ENCODE results near the gene RPA3.

RPA3 gene

DNA sequence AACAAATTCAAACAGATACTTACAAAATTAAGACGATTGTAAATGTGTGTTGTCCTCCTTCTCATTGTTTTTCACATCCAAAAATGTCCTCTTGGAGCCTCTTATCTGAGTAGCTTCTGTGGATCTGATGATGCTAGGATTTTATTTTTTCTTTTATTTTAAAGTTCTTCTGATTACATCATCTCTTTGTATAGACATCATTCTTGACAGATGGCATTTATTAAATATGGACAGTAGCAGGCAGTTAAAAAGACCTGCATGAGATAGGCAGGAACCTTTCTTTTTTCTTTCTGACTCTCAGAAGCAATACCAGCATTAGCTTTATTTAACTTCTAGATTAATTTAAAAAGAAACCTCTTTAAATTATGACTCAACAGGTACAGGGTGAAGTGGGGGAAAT lies at the start of gene RPA3:
TSS of gene RPA3 (minus strand) at position 116 of the 400 bp plus-strand sequence. CDS start 78,189 bp downstream, outside the sequence.
- no peak for DNase-seq (ENCODE audit: low spot score)

DNA sequence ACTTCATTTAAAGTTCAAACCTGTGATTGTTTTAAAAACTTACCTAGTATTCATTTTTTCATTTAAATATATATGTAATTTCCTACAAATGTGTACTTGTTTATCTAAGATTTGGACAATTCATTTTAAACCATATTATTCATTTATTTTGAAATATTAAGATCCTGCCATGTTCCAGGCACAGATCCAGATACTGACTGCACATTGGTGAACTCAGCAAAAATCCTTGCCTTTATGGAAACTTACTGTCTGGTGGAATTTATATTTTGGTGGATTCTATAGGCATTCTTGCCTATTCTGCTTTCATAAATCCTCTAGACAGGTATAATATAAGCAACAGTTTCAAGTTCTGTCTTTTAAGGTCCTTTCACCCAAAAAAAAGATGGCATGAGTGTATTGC lies 48.3 kb upstream of the RPA3 start:
- no peak for DNase-seq (ENCODE audit: low spot score)

DNA sequence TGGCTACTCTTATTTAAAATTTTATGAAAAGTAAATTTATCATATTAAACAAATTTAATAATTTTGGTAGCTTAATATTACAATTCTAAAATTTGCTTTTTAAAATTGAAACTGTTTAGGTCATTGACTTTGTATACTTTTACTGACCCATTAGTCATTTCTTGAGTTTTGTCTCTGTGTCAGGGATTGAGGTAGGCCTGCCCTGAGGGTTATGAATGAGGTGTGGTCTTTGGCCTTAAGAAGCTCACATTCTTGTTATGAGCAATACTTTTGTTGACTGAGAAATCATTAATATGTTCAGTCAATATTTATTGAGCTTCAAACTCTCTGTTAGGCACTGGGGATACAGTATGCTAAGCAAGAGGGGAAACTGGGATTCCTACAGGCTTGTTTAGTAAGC lies 47.0 kb upstream of the RPA3 start:
- no peak for DNase-seq (ENCODE audit: low spot score)

DNA sequence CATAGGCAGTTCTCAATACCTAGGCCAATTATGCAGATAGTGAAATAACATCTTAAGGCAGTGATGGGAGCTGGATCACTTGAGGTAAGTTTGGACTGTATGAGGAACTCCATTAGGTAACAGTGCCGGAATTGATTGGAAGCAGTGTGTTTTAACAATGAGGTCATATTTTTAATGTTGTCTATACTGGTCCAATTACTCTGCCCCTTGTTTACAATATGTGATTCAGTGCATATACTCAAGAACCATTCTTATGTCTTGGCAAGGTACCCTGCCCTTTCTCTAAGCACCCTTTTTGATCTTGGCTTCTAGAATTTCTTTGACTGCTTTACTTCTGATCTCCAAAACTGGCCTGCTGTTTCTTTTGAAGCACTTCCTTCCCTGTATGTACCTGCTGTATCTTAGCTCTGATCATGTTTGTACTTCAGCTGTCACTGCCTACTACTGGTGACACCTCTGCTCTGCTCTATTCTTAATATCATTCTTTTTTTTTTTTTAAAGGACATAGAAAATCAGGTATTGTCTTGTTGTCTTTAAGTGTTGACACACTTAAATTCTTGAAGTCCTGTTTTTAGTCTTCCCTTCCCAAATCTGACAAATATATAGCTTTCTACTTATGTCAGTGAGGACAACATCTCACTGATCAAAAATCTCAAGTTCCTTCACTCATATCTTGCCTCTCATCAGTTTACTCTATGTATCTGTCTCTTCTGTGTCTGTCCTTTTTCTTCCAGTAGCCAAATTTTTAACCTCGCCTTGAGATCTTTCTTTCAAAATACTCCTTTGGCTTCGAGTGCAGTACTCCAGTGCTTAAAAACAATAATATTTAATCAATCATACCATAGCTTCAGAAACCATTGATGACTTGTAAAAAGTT lies 46.4 kb upstream of the RPA3 start:
- no peak for DNase-seq (ENCODE audit: low spot score)

DNA sequence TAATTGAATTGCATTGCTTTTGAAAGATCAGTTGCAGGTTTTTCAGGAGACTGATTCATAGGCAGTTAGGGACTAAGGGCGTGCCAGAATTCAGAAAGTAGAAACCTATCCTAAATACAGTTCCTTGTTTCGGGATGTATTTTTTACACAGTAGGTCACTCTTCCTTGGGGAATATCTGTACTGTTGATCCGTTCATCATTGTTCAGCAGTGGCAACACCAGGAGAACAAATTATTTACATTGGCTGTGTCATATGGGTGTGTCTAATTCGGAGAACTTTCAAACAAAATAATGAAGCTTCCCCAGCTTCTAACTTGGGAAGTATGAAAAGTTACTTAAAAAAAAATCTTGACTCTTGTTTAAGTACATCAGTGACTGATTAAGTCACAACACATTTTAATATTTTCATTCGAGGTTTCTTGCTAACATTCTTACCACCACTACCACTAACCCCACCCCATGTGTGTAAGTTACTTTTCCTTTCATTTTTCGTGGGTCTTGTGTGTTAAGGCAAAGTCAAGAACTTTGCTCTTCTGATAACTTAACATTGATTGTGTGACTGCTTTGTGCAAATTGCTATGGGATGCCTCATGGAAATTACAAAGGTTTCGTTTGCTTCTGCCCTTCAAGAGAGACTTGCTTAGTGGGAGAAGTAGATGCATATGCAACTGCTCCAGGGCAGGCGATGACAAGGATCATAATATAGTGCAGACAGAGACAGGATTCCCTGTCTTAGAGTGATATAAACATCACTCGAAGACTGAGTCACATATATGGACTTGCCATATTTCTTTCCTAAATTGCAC lies 43.8 kb upstream of the RPA3 start:
- DNase-seq (ENCODE audit: low spot score), result peak; percentile 28

DNA sequence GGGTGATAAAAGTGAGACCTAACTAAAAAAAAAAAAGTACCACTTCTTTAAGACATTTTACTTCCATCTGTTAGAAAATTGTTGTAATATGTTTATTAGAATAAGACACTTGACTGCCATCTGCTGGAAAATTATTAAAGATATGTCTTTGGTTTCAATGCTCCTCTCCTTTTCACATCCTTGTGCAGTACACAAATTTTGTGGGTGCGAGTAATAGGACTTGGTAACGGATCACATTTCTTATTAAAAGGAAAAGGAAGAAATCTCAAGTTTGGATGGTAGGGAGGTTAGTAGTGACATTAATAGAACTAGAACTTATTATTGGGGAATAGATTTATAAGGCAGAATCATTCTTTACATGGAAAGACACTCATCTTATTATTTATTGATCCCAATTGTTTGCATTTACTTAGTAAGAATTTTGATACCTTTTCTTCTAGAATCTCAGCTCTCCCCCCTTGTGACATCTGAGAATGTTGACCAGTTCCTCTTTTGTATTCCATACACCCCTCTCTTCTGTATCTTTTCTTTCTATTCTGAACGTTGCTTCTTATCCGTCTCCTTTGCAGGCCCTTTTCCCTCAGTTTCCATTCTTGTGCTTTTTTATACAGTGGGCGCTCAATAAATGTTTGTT lies 43.0 kb upstream of the RPA3 start:
- peak; percentile 36 for DNase-seq (ENCODE audit: low spot score)

DNA sequence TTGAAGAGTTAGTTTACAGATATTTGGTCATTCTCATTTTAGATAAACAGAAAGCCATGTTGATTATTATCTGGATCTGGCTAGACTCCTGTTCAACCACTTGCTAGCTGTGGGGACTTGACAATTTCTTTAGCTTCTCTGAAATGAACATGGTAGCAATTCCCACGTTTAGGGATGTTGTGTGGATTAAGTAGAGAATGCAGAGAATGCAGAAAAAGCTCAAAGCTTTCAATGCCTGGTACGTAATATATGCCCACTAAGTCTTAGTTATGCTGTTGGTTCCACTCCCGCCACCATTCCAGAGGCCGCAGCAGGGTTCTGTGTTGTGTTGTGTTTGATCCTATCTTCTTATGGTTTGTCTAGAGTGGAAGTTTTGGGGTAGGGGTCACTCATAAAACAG lies 39.2 kb upstream of the RPA3 start:
- DNase-seq (ENCODE audit: low spot score), result no peak

DNA sequence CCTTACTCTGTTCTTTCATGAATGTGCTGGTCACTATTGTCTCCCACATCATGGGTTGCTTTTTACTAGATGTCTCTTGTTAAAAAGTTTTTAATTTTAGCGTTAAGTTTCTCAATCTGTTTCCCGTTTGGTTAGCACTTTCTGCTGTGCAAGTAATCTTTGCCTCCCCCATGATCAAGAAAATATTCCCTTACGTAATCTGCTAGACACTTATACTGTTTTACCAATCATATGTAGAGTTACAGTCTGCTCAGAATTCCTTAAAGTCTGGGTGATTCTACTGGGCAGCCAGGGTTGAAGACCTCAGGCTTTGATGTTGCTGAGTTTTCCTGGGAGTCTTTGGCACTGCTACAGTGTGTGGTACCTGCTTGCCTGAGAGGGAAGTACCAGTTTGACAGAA lies 38.2 kb upstream of the RPA3 start:
- DNase-seq (ENCODE audit: low spot score), result no peak

DNA sequence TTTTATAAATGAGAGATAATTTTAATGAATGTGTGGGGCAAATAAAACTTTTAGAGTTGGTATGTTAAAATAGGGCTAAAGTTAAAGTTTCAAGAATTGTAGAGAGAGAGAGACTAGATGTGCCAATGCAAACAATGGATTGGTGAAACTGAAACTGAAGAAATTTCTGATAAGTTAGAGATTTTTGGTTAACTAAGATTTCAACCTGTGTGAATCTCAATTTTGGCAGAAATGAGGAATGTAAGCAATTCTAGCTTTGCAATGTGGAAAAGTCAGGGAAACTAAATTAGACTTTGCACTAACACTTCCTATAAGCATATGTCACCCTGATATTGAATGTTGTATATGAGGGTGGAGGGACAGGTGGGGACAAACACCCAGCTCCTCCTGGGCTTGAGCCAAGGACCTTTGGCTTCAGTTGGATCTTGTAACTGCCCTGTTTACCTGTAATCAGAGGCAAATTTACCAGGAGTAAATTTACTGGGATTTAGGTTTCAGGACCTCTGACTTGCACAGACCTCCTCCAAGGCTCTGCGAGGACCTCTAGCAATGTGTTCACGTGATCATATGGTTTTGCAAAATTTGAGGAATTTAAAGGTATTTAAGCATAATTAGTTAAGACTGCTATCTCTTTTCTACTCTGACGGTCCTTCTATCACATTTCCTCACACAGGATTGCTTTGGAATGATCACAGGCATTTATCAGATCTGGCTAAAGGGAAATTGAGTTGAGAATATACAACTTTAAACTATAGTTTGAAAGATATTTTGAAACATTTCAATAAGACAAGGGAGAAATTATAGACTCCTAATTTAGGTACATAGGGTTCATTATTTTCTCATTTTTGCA lies 33.1 kb upstream of the RPA3 start:
- DNase-seq (ENCODE audit: low spot score), result no peak

DNA sequence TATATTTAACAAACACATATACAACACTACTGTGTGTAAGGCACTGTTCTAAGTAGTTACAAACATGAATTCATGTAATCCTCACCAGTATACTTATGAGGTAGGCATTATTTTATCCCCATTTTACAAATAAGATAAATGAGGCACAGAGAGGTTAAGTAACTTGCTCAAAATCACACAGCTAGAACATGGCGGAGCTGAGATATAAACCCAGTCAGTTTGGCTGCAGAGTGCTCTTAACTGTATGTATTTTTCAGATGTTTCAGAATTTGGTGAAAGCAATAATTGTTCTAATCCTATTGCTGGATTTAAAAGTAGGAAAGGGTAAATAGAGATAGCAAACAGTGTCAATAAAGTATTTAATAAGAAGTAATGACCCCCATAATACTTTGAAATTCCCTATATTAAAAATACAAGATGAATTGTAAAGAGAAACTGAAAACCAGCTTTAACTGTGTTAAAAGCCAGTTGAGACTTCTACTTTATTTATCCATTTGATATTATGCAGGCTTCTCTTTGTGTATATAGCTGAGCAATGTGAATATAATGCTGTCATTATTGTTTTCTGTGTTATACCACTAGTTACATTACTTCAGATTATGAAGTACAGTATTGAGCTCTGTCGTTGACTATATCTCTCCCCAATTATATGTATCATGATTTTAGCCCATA lies 32.3 kb upstream of the RPA3 start:
- no peak for DNase-seq (ENCODE audit: low spot score)

DNA sequence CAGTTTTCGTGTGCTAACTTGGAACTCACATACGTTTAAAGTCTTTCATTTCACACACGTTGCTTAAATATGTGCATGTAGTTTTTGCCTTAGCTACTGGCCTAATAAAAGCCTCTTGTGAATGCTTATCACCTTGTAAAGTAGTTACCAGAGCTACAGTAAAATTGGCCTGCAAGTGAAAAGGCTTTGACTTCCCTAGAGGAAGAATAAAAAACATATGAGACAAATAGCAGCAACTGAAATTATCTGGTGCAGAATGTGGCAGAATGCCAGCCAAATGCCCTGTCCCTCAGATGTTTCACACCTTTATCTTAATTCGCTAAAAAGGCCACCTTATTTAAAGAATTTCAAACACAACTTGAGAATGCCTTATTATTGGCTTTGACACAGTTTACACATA lies 28.1 kb upstream of the RPA3 start:
- no peak for DNase-seq (ENCODE audit: low spot score)

DNA sequence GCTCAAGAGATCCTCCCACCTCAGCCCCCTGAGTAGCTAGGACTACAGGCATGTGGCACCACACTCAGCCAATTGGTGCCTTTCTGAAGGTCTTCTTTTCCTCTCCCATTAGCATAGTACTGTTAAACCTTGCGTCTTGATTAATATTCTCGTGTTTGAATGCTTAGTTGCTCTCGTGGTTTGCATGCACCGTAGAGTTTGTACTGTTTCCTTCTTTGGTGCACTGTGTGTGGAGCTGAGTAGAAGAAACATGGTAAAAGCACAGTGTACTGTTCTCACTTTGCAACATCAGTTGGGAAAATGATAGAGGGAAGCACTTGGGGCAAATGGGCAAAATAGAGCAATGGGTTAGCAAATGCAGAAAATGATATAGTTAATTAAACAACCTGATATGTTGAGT lies 27.6 kb upstream of the RPA3 start:
- no peak for DNase-seq (ENCODE audit: low spot score)

DNA sequence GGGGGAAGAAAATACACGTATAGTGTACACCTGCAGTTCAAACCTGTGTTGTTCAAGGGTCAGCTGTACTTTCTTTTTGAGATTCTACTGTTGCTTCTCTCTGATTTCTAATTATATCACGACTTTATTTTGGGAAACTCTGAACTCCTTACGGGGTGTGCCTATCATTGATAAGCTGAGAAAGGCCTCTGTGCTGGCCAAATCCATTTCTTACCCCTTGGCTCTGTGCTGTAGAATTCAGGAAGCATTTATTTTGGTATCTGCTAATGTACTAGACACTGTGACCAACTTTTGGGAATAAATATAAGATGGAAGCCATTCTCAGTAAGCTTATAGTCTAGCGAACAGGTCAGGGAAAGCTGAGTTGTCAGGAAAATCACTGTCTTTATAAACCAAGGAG lies 26.9 kb upstream of the RPA3 start:
- no peak for DNase-seq (ENCODE audit: low spot score)

DNA sequence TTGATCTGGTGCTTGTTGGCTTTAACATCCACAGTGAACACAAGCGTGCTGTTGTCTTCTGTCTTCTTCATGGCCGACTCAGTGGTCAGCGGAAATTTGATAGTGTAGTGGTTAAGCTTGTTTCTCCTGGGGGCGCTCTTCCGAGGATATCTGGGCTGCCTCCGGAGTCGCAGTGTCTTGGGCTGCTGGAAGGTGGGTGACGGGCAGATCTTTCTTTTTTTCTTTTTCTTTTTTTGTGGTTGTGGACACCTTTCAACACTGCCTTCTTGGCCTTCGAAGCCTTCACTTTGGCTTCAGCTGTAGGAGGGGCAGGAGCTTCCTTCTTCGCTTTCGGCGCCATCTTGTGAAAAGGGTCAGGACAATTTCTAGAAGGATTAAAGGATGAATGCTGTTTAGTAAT lies 23.8 kb upstream of the RPA3 start:
- no peak for DNase-seq (ENCODE audit: low spot score)

DNA sequence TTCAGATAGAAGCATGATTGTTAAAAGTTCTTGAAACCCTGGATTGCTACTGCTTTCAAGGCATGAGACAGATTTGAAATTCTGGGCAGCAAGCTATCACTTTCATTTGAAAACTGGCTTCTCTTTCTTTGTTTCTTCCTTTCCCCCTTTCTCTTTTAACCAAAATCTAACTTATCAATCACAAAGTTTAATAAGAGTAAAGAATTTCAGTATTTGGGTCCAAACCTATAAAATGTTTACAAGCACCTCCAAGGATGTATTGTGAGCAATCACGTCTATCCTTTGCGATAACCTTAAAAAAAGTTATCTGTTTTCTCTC lies 21.6 kb upstream of the RPA3 start:
- DNase-seq (ENCODE audit: low spot score), result no peak

DNA sequence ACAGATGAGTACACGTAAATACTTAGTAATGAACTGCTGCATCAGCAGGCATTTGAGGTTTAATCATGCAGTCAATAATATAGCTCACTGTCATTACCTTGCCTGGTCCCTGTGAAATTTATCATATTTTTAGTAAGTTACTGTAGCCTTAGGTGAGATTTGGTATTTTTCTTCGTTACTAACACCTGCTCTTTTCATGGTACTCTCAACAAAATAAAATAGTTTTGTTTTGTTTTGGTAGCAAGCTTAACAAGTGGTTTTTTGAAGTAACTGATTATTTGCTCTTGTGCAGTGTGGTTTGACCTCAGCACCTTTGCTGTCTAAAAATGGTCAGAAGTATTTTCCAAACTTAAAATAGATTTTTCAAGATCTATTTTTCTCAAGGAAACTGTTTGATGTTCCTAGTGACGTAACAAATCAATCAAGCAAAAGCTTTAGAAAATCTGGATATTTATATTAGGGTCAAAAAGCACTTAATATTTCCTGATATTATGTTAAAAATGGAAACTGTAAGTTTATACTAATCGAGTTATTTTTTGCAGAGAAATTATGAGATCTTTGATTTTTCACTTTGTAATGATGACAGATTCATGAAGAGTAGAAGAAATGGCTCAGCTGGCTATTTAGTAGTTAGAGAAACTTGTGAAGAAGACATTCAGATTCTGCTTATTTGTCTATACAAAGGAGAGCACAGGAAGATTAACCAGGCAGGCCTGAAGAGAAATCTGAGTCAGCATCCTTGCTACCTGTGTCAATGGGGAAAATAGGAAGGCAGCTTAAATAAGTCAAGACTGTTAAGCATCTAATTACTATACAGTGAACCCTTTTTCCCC lies 21.0 kb upstream of the RPA3 start:
- DNase-seq (ENCODE audit: low spot score), result no peak

DNA sequence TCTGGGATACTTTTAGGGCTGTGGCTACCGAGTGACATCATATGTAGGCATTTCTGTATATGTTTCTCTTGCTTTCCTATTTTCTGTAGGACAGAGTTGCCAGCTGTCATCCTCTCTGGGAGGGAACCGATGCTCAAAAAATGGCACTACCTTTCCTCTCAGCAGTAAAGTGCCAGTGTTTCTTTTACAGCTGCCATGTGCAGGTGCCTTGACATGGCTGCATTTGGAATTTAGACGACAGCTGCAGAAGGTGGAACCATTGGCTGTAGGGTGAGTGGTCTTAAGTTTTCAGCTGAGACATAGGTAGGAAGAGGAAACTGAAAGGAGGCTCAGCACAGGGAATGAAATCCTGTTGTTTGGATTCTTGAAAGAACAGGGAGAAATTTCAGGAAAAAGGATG lies 20.2 kb upstream of the RPA3 start:
- no peak for DNase-seq (ENCODE audit: low spot score)

DNA sequence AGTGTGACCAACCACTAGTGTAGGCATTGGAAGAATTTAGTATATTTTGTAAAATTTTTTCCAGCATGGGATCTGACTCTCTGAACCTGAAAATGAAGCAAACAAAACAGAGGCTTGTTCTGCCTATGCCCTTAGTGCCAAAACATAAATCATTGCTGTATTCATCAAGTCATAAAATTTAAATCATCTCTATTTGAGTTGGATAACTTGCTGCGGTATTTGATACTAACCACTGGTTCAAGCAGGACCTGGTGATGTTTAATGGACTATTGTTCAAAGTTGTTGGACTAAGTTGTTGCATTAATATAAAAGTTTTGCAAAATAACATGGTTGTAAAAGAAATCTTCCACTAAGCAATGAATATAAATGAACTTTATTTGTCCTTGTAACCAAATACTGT lies 19.8 kb upstream of the RPA3 start:
- DNase-seq (ENCODE audit: low spot score), result no peak

DNA sequence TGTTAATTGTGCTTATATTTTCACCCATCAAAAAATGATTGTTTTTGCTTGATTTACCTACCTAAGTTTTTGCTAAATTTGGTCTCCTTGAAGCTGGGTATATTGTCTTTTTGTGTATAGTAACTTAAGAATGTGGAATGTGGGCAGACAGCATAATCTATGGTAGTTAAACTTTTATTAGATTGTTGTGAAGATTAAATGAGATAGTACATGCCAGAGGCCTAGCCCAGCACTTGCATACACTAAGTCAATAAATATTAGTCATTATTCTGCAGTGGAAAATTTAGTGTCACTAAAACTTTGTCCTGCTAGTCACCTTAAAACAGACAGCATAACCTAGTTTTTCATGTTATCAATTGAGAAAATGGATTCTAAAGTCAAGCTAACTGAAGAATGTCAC lies 19.3 kb upstream of the RPA3 start:
- DNase-seq (ENCODE audit: low spot score), result no peak

DNA sequence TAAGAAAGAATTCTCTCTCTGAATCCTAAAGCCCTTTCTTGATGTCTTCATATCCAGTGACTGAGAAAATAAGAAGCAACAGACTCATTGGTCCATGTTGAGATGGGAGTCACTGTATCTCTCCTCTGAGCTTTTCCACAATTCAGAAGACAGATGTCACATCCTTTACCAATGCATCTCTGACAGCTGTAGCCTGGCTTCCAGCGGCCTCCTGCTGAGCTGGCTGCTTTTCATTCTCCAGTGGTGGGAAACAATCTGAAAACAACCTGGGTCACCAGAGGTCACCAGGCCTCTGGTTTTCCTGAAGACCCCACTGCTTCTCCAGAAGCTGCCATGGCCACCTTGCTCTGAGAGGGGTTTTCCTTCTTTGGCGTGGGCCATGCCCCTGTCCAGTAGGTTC lies 18.3 kb upstream of the RPA3 start:
- DNase-seq (ENCODE audit: low spot score), result no peak
